ENCODE measurements around the gene PRKG2.
"Not testable (repeated sequence)": the region's sequence is repeated elsewhere in the genome, so short reads cannot be mapped to it uniquely, and the experiment has no call there.

PRKG2 gene

GRCh38 chr4:81162752-81163458, 52.1 kb downstream of the PRKG2 start:
- DNase-seq: no peak

- DNase-seq: not testable (repeated sequence)
These were observed 61.2 kb downstream of the PRKG2 start for GRCh38 chr4:81153714-81154323.

- no peak for DNase-seq
These were observed 61.9 kb downstream of the PRKG2 start for GRCh38 chr4:81152839-81153713.

GRCh38 chr4:81149976-81150375, 65.0 kb downstream of the PRKG2 start:
- no peak for DNase-seq

GRCh38 chr4:81148576-81148975, 66.4 kb downstream of the PRKG2 start:
- no peak for DNase-seq

GRCh38 chr4:81146466-81146865, 68.6 kb downstream of the PRKG2 start:
- DNase-seq: no peak

- no peak for DNase-seq
These were observed 71.8 kb downstream of the PRKG2 start for GRCh38 chr4:81143183-81143582.

GRCh38 chr4:81142744-81143143, 72.3 kb downstream of the PRKG2 start:
- DNase-seq: peak; percentile 8

GRCh38 chr4:81137894-81138293, 77.1 kb downstream of the PRKG2 start:
- DNase-seq: no peak

- peak; percentile 7 for DNase-seq
These were observed 77.6 kb downstream of the PRKG2 start for GRCh38 chr4:81137446-81137845.

GRCh38 chr4:81136161-81136905, 78.7 kb downstream of the PRKG2 start:
- peak; percentile 57 for DNase-seq

- peak; percentile 0 for DNase-seq
These were observed 79.5 kb downstream of the PRKG2 start for GRCh38 chr4:81135501-81135900.

- DNase-seq: no peak
These were observed 83.5 kb downstream of the PRKG2 start for GRCh38 chr4:81131563-81131962.

- no peak for DNase-seq
These were observed 84.0 kb downstream of the PRKG2 start for GRCh38 chr4:81131066-81131465.

- no peak for DNase-seq
These were observed 84.5 kb downstream of the PRKG2 start for GRCh38 chr4:81130569-81130968.

- no peak for DNase-seq
These were observed 95.0 kb downstream of the PRKG2 start for GRCh38 chr4:81120055-81120454.

GRCh38 chr4:81118086-81118485, 96.9 kb downstream of the PRKG2 start:
- DNase-seq: no peak

- no peak for DNase-seq
These were observed 98.5 kb downstream of the PRKG2 start for GRCh38 chr4:81116566-81116965.

- no peak for DNase-seq
These were observed 102.0 kb downstream of the PRKG2 start for GRCh38 chr4:81113024-81113423.

GRCh38 chr4:81109356-81109755, 105.7 kb downstream of the PRKG2 start:
- DNase-seq: no peak

GRCh38 chr4:81106150-81106549, 108.9 kb downstream of the PRKG2 start:
- no peak for DNase-seq

- no peak for DNase-seq
These were observed 112.9 kb downstream of the PRKG2 start for GRCh38 chr4:81102107-81102506.

- no peak for DNase-seq
These were observed 118.5 kb downstream of the PRKG2 start for GRCh38 chr4:81096566-81096965.

All from fibroblast of skin of scalp (primary cell).